ENCODE data around the gene MT2A. TPM values are rescaled to one million over a fixed set of nuclear protein-coding genes. Genes with fewer than 3 reads are reported as not detected.

The MT2A gene
- 21.2 and 76.0 TPM in 2 replicates for total RNA-seq

- DNase-seq (ENCODE audit: low read depth), result peak; percentile 98
- peak within 1 kb of the TSS; percentile 60 for H3K4me3 ChIP-seq (ENCODE audit: low read depth, low read length)
- TF ChIP-seq CTCF (IDR thresholded peaks at IDR 0.05; ENCODE audit: insufficient read depth, low read depth, low read length), result peak; percentile 1
Observed at GRCh38 chr16:56608043-56608875, at the start of gene MT2A. Gene MT2A (plus strand): TSS chr16:56608584. CDS start chr16:56608656, 72 bp downstream.

- TF ChIP-seq CTCF (IDR thresholded peaks at IDR 0.05; ENCODE audit: insufficient read depth, low read depth, low read length), result no peak
- no peak for DNase-seq (ENCODE audit: low read depth)
- H3K4me3 ChIP-seq (ENCODE audit: low read depth, low read length), result no peak overlapping the region
Observed at GRCh38 chr16:56559109-56559508, 49.3 kb upstream of the MT2A start.

GRCh38 chr16:56560447-56560846 is 47.9 kb upstream of the MT2A start:
- no peak for DNase-seq (ENCODE audit: low read depth)
- no peak overlapping the region for H3K4me3 ChIP-seq (ENCODE audit: low read depth, low read length)
- TF ChIP-seq CTCF (IDR thresholded peaks at IDR 0.05; ENCODE audit: insufficient read depth, low read depth, low read length), result no peak

GRCh38 chr16:56561126-56561525 is 47.3 kb upstream of the MT2A start:
- no peak overlapping the region for H3K4me3 ChIP-seq (ENCODE audit: low read depth, low read length)
- DNase-seq (ENCODE audit: low read depth), result no peak
- TF ChIP-seq CTCF (IDR thresholded peaks at IDR 0.05; ENCODE audit: insufficient read depth, low read depth, low read length), result no peak

- no peak for TF ChIP-seq CTCF (IDR thresholded peaks at IDR 0.05; ENCODE audit: insufficient read depth, low read depth, low read length)
- H3K4me3 ChIP-seq (ENCODE audit: low read depth, low read length), result no peak within 1 kb of the TSS
- no peak for DNase-seq (ENCODE audit: low read depth)
Observed at GRCh38 chr16:56564793-56565477, 43.4 kb upstream of the MT2A start, which contains the start of gene MT4. Gene MT4 (plus strand): TSS chr16:56565073. CDS start chr16:56565129, 56 bp downstream.

- no peak for TF ChIP-seq CTCF (IDR thresholded peaks at IDR 0.05; ENCODE audit: insufficient read depth, low read depth, low read length)
- no peak for DNase-seq (ENCODE audit: low read depth)
- no peak overlapping the region for H3K4me3 ChIP-seq (ENCODE audit: low read depth, low read length)
Observed at GRCh38 chr16:56569971-56570370, 38.4 kb upstream of the MT2A start.
